Activated CD8-positive, alpha-beta memory T cell treated with anti-CD3 and anti-CD28 coated beads, Interleukin-2, amount 50 U/mL, for 24 hours (primary cell): Measurements from ENCODE around the gene EEF1AKMT3.

ENCODE experiments used
- DNase-seq: peaks from one replicate; pipeline ENCODE4 v3.0.0-alpha.2; 2020; ENCODE audit errors: extremely low read depth

Gene EEF1AKMT3

GRCh38 chr12:57751432-57751787 is 21.0 kb upstream of the EEF1AKMT3 start:
- DNase-seq, result no peak

GRCh38 chr12:57751788-57752667 is 20.4 kb upstream of the EEF1AKMT3 start, which contains the start of gene CDK4:
Gene CDK4, minus strand, starts transcription at chr12:57752310. Its CDS starts 593 bp downstream, at chr12:57751717.
- peak; percentile 98 for DNase-seq

DNA sequence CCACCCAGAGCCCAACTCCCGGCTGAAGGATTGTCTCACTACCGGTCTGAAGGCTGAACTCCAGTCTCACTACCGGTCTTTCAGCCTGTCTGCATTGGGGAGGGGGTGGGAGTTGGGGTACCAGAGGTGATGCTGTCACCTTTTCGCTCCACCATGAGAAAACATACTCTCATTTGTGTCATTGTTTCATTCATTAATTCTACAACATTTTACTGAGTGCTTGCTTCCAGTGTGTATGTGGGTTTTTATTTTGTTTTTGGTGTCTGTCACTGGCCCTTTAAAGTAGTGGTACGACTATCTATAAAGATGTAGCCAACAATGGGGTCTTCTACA is 19.8 kb upstream of the EEF1AKMT3 start:
- DNase-seq, result no peak

DNA sequence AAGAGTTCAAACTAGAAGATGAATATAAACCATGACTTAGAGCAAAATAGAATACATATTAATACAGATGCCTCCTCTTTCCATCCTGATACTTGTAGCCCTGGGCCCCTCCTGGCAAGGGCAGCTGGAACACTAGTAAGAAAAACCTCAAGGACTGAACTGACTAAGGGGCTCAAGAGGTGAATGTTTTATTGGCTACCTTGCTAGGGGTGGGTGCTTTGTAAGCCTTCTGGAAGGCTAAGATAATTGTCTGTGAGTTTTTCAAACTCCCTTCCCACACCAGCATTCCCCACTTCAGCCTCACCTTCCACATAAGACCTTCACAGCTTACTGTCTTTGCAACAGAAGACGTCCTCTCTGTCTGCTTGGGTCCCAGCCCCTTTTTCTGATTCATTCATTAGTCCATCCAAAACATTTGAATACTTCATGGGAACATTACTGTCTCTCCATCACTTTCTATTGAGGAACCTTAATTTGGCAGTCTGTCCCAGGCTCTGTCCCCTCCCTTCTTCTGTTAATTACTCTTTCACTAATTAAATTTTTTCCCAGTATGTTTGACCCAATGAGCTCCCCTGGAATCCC is 18.6 kb upstream of the EEF1AKMT3 start:
- no peak for DNase-seq

- no peak for DNase-seq
Observed at GRCh38 chr12:57754411-57755193, 17.8 kb upstream of the EEF1AKMT3 start, which contains the start of gene MARCHF9. Gene MARCHF9, plus strand, starts transcription at chr12:57755103. Its CDS starts 426 bp downstream, at chr12:57755529.

- no peak for DNase-seq
Observed at GRCh38 chr12:57755194-57755453, 17.3 kb upstream of the EEF1AKMT3 start.

- DNase-seq, result no peak
Observed at GRCh38 chr12:57755454-57756372, 16.7 kb upstream of the EEF1AKMT3 start.

DNA sequence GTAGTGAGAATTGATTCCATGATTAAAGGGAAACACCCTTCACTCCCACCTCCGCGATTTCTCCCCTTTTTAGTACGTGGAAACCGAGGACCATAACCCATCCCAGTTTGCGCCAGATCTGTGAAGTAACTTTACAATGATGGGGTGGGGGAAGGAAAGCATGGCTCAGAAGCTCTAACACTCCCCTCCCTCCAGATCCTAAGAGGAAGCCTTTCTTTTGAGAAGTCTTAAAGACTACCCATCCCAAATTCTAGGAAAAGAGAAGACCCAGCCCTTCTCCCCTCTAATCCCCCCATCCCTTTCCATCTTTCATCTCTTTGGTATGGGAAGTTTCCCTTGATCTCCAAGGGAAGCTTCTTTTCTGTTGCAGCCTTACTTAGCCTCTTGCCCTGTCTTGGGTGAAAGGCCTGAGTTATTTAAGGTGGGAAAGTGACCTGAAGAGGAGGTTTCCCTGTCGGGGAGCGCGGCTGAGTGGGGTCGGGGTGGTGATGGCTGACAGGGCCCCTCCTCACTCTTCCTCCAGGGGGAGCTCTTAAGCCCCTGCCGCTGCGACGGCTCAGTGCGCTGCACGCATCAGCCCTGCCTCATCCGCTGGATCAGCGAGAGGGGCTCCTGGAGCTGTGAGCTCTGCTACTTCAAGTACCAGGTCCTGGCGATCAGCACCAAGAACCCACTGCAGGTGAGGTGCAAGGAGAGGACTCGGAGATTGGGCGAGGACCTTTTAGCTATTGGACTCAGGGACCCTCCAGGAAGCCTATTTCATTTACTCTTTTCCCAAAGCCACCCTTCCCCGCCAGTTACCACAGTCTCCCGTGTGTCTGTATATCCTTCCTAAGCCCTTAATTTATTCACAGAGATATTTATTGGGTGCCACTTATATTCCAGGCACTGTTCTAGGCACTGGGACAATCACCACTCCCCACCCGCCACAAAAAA is 15.7 kb upstream of the EEF1AKMT3 start:
- DNase-seq, result no peak

- no peak for DNase-seq
Observed at GRCh38 chr12:57757771-57758170, 14.6 kb upstream of the EEF1AKMT3 start.

DNA sequence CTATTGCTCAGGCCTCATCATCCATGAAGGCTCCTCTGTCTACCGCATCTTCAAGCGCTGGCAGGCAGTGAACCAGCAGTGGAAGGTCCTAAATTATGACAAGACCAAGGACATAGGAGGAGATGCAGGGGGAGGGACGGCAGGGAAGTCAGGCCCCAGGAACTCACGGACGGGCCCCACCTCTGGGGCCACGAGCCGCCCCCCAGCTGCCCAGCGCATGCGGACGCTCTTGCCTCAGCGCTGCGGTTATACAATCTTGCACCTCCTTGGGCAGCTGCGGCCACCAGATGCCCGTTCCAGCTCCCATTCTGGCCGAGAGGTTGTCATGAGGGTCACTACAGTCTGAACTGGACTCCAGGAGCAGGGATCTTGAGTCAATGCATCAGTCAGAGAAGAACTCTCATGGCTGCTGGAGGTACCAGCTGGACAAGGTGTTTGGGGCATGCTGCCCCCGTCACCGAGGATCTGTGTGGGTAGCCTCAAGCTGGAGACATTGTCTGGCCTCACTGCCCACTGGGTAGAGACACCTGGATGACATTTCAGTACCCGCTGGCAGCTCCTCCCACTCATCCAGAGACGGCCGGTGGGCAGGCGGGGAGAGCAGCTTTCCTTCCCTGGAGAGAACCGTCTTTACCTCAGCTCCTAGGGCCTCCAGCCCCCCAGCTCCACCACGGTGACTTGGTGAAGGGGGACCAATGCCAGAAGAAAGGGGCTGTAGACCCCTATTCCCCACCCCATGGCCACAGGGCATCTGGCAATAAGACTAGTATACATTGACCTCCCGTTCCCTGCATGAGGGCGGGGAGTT is 13.7 kb upstream of the EEF1AKMT3 start:
- no peak for DNase-seq

GRCh38 chr12:57759360-57759980 is 12.9 kb upstream of the EEF1AKMT3 start:
- no peak for DNase-seq

GRCh38 chr12:57760347-57760982 is 11.9 kb upstream of the EEF1AKMT3 start:
- DNase-seq, result no peak

- no peak for DNase-seq
Observed at GRCh38 chr12:57761391-57761998, 10.9 kb upstream of the EEF1AKMT3 start.

GRCh38 chr12:57762463-57762862 is 10.0 kb upstream of the EEF1AKMT3 start:
- DNase-seq, result no peak

GRCh38 chr12:57763881-57764661 is 8.3 kb upstream of the EEF1AKMT3 start:
- DNase-seq, result no peak

GRCh38 chr12:57764662-57765002 is 7.8 kb upstream of the EEF1AKMT3 start:
- no peak for DNase-seq

DNA sequence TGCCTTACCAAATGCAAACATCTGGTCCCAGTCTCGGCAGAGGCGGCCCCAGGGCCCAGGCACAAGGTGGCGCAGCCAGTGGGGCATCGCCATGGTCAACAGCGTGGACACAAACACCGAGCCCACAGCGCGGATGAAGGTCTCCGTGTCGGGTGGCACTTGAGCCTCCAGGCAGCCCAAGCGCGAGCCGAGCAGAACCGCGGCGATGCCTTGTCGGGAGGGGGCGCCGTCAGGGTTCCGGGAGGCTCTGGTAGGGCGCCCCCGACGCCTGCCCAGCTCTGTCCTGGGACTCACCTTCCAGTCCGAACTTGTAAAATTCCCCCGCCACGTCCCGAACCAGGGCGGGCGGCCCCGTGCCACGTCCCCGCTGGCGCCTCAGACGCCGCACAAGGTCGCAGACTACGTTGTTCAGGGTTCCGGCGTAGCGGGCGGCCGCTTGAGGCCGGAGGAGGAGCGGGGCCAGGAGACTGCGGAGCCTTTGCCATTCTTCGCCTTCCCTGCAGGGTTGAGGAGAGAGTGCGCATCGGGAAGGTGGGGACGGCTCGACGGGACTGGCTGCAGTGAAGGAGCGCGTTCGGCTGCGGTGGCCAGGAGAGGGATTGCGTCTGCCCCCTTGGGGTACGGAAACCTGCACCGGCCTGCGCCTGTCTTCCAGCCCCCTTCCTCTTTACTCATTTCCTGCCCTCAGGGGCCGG is 7.3 kb upstream of the EEF1AKMT3 start:
- no peak for DNase-seq
